ENCODE results near the gene NRM. TPM values are rescaled to one million over a fixed set of nuclear protein-coding genes. Genes with fewer than 3 reads are reported as not detected.
A peak's percentile ranks its signal among the peaks of the same experiment; 100 is the strongest.

NRM gene
- total RNA-seq, 1 experiment from 2014 or later = 31.2 TPM

GRCh38 chr6:30645989-30646388, 44.8 kb downstream of the NRM start:
- Mint-ChIP-seq H3K9me3 (no peaks in the 10 kb centered on the region), H3K36me3 (peaks cover 24% of the 10 kb centered on the region), H3K27me3 (ENCODE audit: low read depth) (no peaks in the 10 kb centered on the region), H3K4me1 (peaks cover 21% of the 10 kb centered on the region), H3K27ac (peak overlapping the region; percentile 68), H3K4me3 (peak overlapping the region; percentile 76)
- ChIA-PET CTCF (interaction anchor here (1.0 to 2.0 kb wide), 4 partner anchors 27 to 441 kb away, joined by 3 to 10 read pairs (median 5); partner anchors contain the start of gene DHX16), POLR2A (interaction anchor here (0.7 to 1.0 kb wide), 3 partner anchors 31 to 71 kb away, joined by 3 to 6 read pairs (median 4); partner anchors contain the start of gene MDC1)
- TF ChIP-seq TCF7 (CRISPR knock-in tag; IDR thresholded peaks at IDR 0.05; ENCODE audit: low read depth) (no peak), KAT7 (CRISPR knock-in tag; IDR thresholded peaks at IDR 0.05; ENCODE audit: borderline replicate concordance) (no peak), NR1H2 (CRISPR knock-in tag; IDR thresholded peaks at IDR 0.05) (no peak), RELA (CRISPR knock-in tag; IDR thresholded peaks at IDR 0.05; ENCODE audit: borderline replicate concordance) (no peak), RORB (CRISPR knock-in tag; IDR thresholded peaks at IDR 0.05) (no peak), SP1 (CRISPR knock-in tag; conservative IDR thresholded peaks at IDR 0.05) (no peak), E2F1 (CRISPR knock-in tag; IDR thresholded peaks at IDR 0.05) (no peak), ZBTB21 (CRISPR knock-in tag; IDR thresholded peaks at IDR 0.05; ENCODE audit: borderline replicate concordance) (no peak), CREB1 (CRISPR knock-in tag; IDR thresholded peaks at IDR 0.05) (no peak), ZSCAN18 (CRISPR knock-in tag; IDR thresholded peaks at IDR 0.05) (no peak), IRF2 (CRISPR knock-in tag; IDR thresholded peaks at IDR 0.05; ENCODE audit: borderline replicate concordance, low read depth) (no peak)
- TF ChIP-seq, protein P1, sequence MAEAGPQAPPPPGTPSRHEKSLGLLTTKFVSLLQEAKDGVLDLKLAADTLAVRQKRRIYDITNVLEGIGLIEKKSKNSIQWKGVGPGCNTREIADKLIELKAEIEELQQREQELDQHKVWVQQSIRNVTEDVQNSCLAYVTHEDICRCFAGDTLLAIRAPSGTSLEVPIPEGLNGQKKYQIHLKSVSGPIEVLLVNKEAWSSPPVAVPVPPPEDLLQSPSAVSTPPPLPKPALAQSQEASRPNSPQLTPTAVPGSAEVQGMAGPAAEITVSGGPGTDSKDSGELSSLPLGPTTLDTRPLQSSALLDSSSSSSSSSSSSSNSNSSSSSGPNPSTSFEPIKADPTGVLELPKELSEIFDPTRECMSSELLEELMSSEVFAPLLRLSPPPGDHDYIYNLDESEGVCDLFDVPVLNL (CRISPR knock-in tag; IDR thresholded peaks at IDR 0.05; ENCODE audit: borderline replicate concordance, low read depth) = no peak
- TF ChIP-seq, protein P2, sequence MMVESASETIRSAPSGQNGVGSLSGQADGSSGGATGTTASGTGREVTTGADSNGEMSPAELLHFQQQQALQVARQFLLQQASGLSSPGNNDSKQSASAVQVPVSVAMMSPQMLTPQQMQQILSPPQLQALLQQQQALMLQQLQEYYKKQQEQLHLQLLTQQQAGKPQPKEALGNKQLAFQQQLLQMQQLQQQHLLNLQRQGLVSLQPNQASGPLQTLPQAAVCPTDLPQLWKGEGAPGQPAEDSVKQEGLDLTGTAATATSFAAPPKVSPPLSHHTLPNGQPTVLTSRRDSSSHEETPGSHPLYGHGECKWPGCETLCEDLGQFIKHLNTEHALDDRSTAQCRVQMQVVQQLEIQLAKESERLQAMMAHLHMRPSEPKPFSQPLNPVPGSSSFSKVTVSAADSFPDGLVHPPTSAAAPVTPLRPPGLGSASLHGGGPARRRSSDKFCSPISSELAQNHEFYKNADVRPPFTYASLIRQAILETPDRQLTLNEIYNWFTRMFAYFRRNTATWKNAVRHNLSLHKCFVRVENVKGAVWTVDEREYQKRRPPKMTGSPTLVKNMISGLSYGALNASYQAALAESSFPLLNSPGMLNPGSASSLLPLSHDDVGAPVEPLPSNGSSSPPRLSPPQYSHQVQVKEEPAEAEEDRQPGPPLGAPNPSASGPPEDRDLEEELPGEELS (CRISPR knock-in tag; IDR thresholded peaks at IDR 0.05) = no peak
- TF ChIP-seq, protein P3, sequence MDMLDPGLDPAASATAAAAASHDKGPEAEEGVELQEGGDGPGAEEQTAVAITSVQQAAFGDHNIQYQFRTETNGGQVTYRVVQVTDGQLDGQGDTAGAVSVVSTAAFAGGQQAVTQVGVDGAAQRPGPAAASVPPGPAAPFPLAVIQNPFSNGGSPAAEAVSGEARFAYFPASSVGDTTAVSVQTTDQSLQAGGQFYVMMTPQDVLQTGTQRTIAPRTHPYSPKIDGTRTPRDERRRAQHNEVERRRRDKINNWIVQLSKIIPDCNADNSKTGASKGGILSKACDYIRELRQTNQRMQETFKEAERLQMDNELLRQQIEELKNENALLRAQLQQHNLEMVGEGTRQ (CRISPR knock-in tag; IDR thresholded peaks at IDR 0.05) = no peak
- no peak for DNase-seq (ENCODE audit: low spot score)
- no peak for ATAC-seq

DNA sequence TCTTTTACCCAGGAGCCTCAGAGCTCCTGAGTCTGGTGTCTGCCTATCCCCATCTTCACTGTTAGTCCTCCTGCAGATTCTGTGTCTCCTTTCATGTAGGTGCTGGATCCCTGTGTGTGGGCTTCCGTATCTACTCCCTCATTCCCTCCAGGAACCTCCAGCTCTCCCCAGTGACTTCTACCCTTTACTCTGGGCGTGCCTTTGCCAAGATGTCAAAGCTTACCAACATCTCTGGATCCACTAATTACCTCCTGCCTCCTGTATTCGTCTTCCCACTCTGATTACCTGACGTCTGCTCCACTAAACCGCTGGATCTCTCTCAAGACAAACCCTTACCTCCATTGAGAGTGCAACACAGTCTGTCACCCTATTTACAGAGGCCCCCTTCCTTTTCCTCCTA, 46.0 kb downstream of the NRM start:
- Mint-ChIP-seq H3K27ac (peak overlapping the region; percentile 52; the same call in 1 of the 2 replicates), H3K36me3 (peaks cover 27% of the 10 kb centered on the region), H3K27me3 (ENCODE audit: low read depth) (no peaks in the 10 kb centered on the region), H3K9me3 (no peaks in the 10 kb centered on the region), H3K4me1 (peaks cover 21% of the 10 kb centered on the region), H3K4me3 (no peak overlapping the region)
- CTCF ChIA-PET = interaction anchor here (0.9 to 2.0 kb wide), 2 partner anchors 34 to 86 kb away, joined by 4 to 7 read pairs; no protein-coding TSS in a partner anchor
- POLR2A ChIA-PET = interaction anchor here (0.6 kb wide), 1 partner anchor 9 kb away, joined by 3 read pairs; no protein-coding TSS in a partner anchor
- ATAC-seq (no peak), DNase-seq (ENCODE audit: low spot score) (no peak)
- TF ChIP-seq ZNF121 (CRISPR knock-in tag; IDR thresholded peaks at IDR 0.05) = no peak
- TF ChIP-seq FOXK1 (CRISPR knock-in tag; IDR thresholded peaks at IDR 0.05) = no peak
- no peak for TF ChIP-seq ZNF512 (CRISPR knock-in tag; IDR thresholded peaks at IDR 0.05; ENCODE audit: borderline replicate concordance)
- no peak for TF ChIP-seq JAZF1 (CRISPR knock-in tag; IDR thresholded peaks at IDR 0.05)
- TF ChIP-seq, protein P2 (CRISPR knock-in tag; IDR thresholded peaks at IDR 0.05) = no peak
- no peak for TF ChIP-seq CREM (CRISPR knock-in tag; IDR thresholded peaks at IDR 0.05)
- TF ChIP-seq, protein P4, sequence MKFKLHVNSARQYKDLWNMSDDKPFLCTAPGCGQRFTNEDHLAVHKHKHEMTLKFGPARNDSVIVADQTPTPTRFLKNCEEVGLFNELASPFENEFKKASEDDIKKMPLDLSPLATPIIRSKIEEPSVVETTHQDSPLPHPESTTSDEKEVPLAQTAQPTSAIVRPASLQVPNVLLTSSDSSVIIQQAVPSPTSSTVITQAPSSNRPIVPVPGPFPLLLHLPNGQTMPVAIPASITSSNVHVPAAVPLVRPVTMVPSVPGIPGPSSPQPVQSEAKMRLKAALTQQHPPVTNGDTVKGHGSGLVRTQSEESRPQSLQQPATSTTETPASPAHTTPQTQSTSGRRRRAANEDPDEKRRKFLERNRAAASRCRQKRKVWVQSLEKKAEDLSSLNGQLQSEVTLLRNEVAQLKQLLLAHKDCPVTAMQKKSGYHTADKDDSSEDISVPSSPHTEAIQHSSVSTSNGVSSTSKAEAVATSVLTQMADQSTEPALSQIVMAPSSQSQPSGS (CRISPR knock-in tag; IDR thresholded peaks at IDR 0.05; ENCODE audit: borderline replicate concordance, low read depth) = no peak
- no peak for TF ChIP-seq ZSCAN18 (CRISPR knock-in tag; IDR thresholded peaks at IDR 0.05)
- TF ChIP-seq CBFB (CRISPR knock-in tag; IDR thresholded peaks at IDR 0.05; ENCODE audit: low read depth) = no peak

Measured in WTC11 (cell line).